Measurements from ENCODE around the gene HHIPL1. TPM values are rescaled to one million over a fixed set of nuclear protein-coding genes. Genes with fewer than 3 reads are reported as not detected.
"Not testable (repeated sequence)": the region's sequence is repeated elsewhere in the genome, so short reads cannot be mapped to it uniquely, and the experiment has no call there.

HHIPL1 gene
- total and polyA plus RNA-seq, 2 donors (not counting 3 experiments of a cell fraction or from before 2014, with no cell fraction given): 1.3 to 2.1 TPM

DNA sequence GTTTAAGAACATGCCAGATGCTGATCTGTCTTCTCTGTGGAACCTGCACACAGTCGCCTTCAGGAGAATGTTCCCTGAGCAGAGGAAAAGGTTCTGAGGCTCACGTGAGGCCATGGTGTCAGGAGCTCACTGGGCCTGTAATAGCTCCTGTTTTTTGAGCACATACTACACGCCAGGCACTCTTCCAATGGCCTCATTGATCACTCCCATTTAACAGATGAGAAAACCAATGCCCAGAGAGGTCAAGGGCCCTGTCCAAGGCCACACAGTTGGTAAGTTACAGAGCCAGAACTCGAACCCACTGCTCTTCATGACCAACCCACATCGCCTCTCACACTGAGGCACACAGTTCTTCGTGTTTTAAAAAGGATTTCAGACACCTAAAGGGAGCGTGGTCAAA lies 7.3 kb upstream of the HHIPL1 start:
- Histone ChIP-seq H2AFZ (ENCODE audit: low read depth, low read length) (no peak overlapping the region), H3K4me1 (ENCODE audit: control insufficient read depth, extremely low read depth, insufficient read depth, low read length) (no peaks in the 10 kb centered on the region), H3K79me2 (ENCODE audit: control insufficient read depth, insufficient read depth, low read length) (no peaks in the 10 kb centered on the region), H3K4me3 (replicated peaks in 1 of 3; ENCODE audit: insufficient read depth in 1 of 3, low read depth in 1 of 3, low read length in 3 of 3) (no peak overlapping the region), H3K9me3 (replicated peaks; ENCODE audit: control insufficient read depth, insufficient read depth, low read length) (no peaks in the 10 kb centered on the region), H3K4me2 (ENCODE audit: insufficient read depth, low read length) (no peak overlapping the region), H3K9ac (replicated peaks; ENCODE audit: extremely low read depth, insufficient read depth, low read length) (no peak overlapping the region), H3K9me1 (replicated peaks; ENCODE audit: control insufficient read depth, extremely low read depth, insufficient read depth, low read length) (no peaks in the 10 kb centered on the region), H3K36me3 (ENCODE audit: control insufficient read depth in 2 of 2, extremely low read depth in 1 of 2, insufficient read depth in 2 of 2, low read length in 2 of 2) (no peaks in the 10 kb centered on the region), H3K27me3 (ENCODE audit: control insufficient read depth in 2 of 2, insufficient read depth in 2 of 2, low read length in 2 of 2) (no peaks in the 10 kb centered on the region), H3K27ac (ENCODE audit: insufficient read depth, low read depth, low read length) (no peak overlapping the region), H4K20me1 (replicated peaks; ENCODE audit: control insufficient read depth, extremely low read depth, insufficient read depth, low read length) (no peaks in the 10 kb centered on the region)
- CTCF ChIA-PET: interaction anchor here (1.3 kb wide), 1 partner anchor 9 kb away, joined by 3 read pairs; no protein-coding TSS in a partner anchor
- intact Hi-C loops (cut with micrococcal nuclease) (no loop called here), dilution Hi-C loops (cut with MboI; ENCODE audit: extremely low pct_ligation_motif_present, low sequenced_read_pairs) (no loop called here)
- DNase-seq (ENCODE audit: low read depth, low spot score): no peak
- TF ChIP-seq JUN (IDR thresholded peaks at IDR 0.05; ENCODE audit: borderline replicate concordance, insufficient read depth, insufficient read length, low read depth): no peak
- no peak for TF ChIP-seq FOS (IDR thresholded peaks at IDR 0.05; ENCODE audit: borderline replicate concordance, insufficient read depth, low read length)
- FAIRE-seq: no peak
- POLR2A ChIA-PET: no interaction called here
- BruUV-seq (replicated peaks): no TSS peak

DNA sequence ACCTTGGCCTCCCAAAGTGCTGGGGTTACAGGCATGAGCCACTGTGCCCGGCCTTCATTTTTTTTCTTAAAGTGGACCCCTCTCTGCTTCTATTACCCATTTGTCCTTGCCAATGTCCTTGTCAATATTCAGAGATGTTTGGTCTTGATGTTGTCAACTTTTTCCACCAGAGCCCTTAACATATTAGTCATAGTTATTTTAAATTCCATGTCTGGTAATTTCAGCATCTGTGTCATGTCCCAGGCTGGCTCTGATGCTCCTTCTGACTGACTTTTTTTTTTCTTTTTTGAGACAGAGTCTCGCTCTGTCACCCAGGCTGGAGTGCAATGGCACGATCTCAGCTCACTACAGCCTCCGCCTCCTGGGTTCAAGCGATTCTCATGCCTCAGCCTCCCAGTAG lies 2.2 kb upstream of the HHIPL1 start:
- POLR2A ChIA-PET; H3K27me3 ChIP-seq (ENCODE audit: control insufficient read depth in 2 of 2, insufficient read depth in 2 of 2, low read length in 2 of 2); DNase-seq (ENCODE audit: low read depth, low spot score); H3K9me3 ChIP-seq (replicated peaks; ENCODE audit: control insufficient read depth, insufficient read depth, low read length); dilution Hi-C loops (cut with MboI; ENCODE audit: extremely low pct_ligation_motif_present, low sequenced_read_pairs); H3K79me2 ChIP-seq (ENCODE audit: control insufficient read depth, insufficient read depth, low read length); H3K4me3 ChIP-seq (replicated peaks in 1 of 3; ENCODE audit: insufficient read depth in 1 of 3, low read depth in 1 of 3, low read length in 3 of 3); H4K20me1 ChIP-seq (replicated peaks; ENCODE audit: control insufficient read depth, extremely low read depth, insufficient read depth, low read length); H3K4me2 ChIP-seq (ENCODE audit: insufficient read depth, low read length); H3K36me3 ChIP-seq (ENCODE audit: control insufficient read depth in 2 of 2, extremely low read depth in 1 of 2, insufficient read depth in 2 of 2, low read length in 2 of 2); intact Hi-C loops (cut with micrococcal nuclease); H2AFZ ChIP-seq (ENCODE audit: low read depth, low read length); FAIRE-seq; BruUV-seq (replicated peaks); H3K9me1 ChIP-seq (replicated peaks; ENCODE audit: control insufficient read depth, extremely low read depth, insufficient read depth, low read length); CTCF ChIA-PET; H3K4me1 ChIP-seq (ENCODE audit: control insufficient read depth, extremely low read depth, insufficient read depth, low read length); H3K9ac ChIP-seq (replicated peaks; ENCODE audit: extremely low read depth, insufficient read depth, low read length); H3K27ac ChIP-seq (ENCODE audit: insufficient read depth, low read depth, low read length): not testable (repeated sequence)

Measured in endothelial cell of umbilical vein (primary cell).